Endothelial cell of hepatic sinusoid (primary cell): Measurements from ENCODE around the gene CLSTN2.

Experiments
- in situ Hi-C: cut with HindIII; loops from 2 replicates; pipeline ENCODE4 v1.10.0; 2017; ENCODE audit warnings: low sequenced_read_pairs

The CLSTN2 gene

DNA sequence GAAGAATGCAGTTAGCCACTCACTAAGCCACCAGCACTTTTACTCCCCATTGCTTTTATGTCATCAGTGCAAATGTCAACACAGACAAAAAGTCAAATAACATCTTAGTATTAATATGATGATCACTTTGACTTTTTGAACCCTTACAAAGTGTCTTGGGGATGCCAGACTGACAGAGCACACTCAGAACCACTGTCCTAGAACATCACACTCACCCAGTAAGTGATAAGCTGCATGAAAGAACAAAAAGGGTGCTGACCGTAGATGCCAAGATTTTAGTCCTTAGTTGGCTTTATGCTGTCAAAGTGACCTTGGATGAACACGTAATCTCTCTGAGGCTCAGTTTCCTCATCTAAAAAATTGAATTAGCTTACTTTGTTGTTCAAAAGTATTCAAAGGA is 463.4 kb downstream of the CLSTN2 start:
- in situ Hi-C loops: no loop called here

DNA sequence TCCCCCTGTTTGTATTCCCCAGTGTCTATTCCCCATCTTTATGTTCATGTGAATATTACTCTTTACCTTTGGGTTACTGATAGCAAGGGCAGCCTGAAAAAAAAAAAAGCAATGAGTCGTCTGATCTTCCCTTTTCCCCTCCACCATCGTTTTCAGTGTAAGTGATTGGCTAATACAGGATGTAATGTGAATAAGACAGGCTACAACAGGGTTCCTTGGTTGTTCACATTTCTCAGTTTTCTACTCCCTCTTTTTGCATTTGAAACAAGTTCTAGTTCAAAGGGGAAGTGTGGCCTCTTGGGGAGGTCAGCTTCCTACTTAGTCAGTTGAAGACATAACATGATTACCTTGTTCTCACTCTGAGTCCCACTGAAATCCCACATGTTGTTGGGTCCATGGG is 464.9 kb downstream of the CLSTN2 start:
- in situ Hi-C loops: no loop called here

DNA sequence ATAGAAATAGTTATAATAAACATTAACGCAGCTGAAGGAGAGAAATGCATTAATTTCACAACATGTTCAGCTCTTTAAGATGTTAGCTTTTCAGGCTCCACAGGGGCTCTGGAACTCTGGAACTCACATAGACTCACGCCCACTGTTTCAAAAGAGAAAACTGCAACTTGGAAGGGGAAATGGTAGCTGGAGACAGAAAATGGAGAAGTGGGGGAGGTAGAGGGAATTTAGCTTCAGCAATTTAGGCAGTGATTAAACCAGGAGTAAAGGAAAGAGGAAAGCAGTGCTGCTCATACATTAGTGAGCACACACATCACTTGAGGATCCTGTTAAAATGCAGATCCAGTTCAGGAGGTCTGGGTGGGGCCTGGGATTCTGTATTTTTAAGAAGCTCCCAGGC is 468.1 kb downstream of the CLSTN2 start:
- in situ Hi-C loops: no loop called here

DNA sequence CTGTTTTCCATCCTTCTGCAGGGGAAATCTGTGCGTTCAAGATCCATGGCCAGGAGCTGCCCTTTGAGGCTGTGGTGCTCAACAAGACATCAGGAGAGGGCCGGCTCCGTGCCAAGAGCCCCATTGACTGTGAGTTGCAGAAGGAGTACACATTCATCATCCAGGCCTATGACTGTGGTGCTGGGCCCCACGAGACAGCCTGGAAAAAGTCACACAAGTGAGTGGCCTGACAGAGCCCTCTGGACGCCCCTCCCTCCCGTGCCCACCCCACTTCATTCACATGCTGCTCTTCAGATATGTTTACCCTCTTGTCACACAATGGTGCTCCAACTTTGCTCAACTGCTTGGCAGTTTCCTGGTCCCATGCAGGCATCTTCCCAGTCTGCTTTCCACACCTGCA is 468.6 kb downstream of the CLSTN2 start:
- in situ Hi-C loops: no loop called here

DNA sequence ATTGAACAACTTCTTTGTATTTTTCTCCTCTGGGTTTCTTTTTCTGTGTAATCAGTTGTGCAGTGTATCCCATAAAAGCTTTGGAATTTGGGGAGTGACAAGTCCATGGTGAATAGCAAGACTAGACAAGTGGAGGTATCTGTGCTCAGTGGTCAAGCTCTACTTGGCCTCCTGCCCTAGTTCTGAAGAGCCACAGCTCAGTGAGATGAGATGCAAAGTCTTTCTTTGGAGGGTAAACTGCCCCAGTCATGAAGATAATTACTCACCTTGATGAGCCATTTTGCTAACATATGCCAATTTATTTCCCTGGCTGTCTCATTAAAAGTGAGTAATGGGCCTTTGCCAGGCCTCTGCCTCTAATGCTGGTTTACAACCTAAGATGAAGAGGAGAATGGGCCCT is 471.7 kb downstream of the CLSTN2 start:
- in situ Hi-C loops: no loop called here

DNA sequence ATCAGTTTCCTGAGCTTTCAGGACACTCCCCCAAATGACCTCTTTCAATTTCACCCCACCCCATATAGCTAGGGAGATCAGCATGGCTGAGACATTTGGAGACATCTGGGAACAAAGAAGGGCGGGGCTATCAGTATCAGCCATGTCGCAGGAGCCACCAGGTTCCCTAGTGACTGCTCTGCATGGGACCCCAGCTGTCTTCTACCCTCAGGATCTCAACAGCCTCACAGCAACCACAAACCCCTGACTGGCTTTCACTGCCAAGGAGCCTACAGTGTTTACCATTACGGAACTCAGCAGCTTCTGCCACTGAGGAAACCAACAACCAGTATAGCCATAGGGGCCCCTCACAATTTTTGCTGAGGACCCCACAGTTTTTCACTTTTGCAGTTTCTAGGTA is 473.3 kb downstream of the CLSTN2 start:
- in situ Hi-C loops: no loop called here

DNA sequence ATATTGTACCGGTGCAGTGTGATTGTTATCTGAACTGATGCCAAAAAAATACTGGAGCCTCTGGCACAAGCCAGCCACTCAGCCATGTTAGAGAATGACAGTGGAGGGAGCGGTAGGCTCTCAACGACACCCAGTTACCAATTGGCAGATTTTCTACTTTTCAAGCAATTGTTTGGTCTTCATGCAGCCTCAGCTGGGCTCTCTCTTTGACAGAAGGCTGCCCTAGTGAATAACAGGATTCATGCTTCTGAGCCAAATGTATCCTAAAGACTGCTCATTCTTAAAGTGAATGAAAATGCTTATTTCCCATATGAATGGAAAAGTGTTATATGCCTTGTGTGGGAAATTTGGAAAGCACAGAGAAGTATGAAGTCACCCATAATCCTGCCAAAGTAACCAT is 481.7 kb downstream of the CLSTN2 start:
- in situ Hi-C loops: no loop called here

DNA sequence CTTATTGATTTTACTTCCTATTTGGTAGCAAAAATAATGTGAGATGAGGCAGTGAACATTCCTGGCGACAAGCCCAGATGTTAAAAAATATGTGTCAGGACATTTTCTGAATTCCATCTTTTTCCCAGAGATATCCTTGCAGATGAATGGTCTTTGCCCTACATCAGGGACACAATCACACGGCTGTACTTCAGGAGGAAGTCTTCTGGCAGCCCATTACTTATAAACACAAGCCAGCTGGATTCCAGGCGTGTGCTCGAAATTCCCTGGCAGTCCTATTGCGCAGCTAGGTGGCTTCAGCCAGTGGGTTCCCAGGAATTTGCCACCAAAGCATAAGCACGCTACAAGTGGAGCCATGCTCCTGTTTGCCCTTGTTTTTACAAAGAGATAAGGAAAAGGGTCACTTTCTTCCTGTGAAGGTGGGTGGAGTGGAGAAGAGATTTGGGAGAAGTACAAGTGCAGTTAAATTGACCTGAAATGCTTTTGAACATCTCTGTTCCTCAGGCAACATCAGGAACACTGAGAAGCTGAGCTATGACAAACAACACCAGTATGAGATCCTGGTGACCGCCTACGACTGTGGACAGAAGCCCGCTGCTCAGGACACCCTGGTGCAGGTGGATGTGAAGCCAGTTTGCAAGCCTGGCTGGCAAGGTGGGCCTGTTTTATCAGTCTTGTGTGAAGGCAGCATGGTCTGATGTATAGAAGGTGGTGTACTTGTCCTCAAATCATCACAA is 485.8 kb downstream of the CLSTN2 start:
- in situ Hi-C loops: loop anchor here (5.0 kb wide), 1 partner anchor 88 kb away; no protein-coding TSS in a partner anchor

DNA sequence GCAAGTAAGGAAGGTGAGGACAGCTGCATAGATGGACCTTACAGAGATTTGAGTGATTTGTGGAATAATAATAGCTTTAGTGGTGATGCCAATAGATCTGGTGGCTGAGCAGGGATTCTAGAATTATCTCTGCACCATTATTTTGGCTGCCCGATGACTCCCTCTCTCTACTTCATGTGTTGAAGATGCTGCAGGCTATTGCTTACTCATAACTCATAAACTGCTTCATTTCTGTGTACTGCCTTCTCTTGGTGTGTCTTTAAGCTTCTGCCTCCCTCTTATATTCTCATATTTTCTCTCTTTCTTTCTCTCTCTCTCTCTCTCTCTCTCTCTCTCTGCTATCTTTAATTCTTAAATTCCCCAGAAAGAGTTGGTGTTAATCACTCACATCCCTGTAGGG is 486.9 kb downstream of the CLSTN2 start:
- in situ Hi-C loops: loop anchor here (5.0 kb wide), 1 partner anchor 90 kb away; no protein-coding TSS in a partner anchor

DNA sequence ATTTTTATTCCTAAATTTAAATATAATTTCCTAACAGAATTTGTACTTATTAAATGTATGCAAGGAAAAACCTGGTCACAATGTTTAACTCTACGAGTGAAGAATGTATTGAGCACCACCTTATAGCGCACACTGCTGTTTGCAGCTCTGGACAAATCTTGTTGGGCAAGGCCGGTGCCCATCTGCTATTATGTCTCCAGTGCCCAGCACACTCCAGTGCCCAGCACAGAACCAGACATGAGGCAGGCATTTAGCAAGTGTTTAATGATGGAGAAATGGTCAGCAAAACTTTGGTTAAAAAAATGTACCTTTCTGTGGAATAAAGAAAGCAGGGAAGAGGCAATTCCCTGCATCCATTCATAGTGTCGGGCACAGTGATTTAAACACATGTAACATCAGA is 488.2 kb downstream of the CLSTN2 start:
- in situ Hi-C loops: loop anchor here (5.0 kb wide), 1 partner anchor 91 kb away; no protein-coding TSS in a partner anchor

DNA sequence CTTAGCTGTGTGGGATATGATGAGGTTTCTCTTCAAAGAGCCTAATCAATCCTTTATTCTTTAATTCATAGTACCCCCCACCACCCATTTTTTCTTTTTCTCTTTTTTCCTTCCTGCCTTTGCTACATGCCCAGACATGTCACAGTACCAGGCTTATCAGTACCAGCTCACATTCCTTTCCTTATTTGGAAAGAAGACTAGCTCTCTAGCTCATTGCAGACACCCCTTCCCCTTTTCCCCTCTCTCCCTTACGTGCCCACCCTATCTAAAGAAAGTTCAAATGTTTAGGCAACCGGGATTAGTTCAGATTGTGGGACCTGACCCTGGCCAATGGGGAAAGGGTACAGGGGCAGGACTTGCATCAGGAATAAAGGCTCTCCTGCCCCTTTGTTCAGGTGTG is 488.6 kb downstream of the CLSTN2 start:
- in situ Hi-C loops: loop anchor here (5.0 kb wide), 1 partner anchor 91 kb away; no protein-coding TSS in a partner anchor

DNA sequence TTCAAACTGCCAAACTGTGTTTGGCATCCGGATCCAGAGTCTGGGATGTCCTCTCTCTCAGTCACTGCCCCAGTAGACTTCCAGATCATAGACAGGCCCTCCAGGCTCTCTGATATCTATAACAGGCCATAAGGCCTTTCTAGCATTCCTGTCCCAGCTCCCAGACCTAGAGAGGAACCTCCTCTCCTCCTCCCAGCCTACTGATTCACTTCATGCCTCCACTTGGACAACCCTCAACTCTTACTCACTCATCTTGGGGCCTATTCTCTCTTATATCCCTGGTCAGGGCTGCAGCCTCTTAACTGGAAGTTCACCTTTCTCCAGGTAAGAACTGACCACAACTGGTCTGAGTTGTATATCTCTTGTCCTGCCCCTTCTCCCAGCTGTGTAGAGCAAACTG is 489.2 kb downstream of the CLSTN2 start:
- in situ Hi-C loops: loop anchor here (5.0 kb wide), 1 partner anchor 92 kb away; no protein-coding TSS in a partner anchor

DNA sequence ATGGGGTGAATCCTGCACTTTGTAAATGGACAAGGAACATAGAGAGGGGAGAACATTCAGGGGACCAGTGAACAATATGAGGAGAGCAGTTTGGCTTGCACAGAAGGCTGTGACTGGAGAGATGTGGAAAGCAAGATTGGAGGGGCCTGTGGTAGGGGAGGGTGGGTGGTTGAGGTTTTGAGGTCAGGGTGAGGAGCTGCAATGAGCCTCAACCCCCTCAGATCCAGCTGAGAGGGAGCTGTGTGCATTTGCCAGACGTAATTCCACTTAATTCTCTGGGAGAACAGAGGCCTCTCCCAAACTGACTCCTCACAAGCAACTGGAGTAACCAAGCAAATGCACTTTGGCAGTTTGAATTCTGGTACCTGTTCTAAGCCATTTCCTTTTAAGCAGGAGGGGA is 489.7 kb downstream of the CLSTN2 start:
- in situ Hi-C loops: loop anchor here (5.0 kb wide), 1 partner anchor 92 kb away; no protein-coding TSS in a partner anchor

DNA sequence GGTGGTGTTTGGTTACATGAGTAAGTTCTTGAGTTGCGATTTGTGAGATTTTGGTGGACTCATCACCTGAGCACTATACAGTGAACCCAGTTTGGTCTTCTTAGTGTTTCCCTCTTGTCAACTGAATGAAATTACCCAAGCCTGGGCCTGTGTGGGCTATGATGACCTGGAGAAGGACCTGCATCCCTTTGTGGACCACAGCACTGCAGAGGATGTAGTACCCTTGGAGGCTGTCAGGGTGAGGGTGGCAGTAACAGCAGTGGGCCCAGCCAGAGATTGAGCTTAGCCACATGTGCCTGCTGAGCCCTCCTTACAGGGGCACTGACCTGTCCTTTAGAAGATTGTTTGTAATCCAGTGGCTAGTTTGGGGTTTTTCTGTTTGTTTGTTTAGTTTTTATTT is 492.8 kb downstream of the CLSTN2 start:
- in situ Hi-C loops: no loop called here

DNA sequence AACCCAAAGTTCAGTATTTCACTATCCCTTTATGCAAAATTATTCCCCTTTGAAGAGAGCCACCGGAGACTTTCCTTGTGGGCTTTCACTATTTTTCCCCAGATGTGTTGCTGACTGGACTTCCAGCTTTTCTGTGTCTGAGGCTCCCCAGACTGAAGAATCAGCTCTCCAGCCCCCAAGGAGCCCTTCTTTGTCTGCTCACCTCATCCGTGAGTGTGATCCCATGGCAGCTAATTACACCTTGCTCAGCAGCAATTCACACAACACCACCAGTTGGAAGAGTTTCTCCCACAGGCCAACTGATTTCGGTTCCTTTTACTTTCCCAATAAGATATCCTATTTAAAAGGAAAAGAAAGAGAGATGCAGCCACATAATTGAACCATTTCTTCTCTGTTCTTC is 493.4 kb downstream of the CLSTN2 start:
- in situ Hi-C loops: no loop called here

DNA sequence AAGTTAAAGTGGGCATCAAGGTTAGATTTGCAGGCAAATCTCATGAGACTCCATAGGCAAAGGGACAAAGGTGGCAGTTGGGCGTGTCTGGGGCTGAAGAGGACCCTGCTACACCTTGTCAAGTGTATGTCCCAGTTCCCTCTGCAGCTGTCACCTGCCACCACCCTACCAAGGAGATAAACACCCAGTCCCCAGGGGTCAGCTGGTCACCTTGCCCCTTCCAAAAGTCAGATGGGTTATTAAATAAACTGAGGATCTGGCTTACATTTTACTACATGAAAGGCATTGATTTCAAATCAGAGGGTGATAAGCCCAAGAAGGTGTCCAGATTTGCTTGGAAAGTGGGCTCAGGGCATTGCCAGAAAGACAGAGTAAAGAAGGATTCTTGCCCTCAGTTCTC is 494.8 kb downstream of the CLSTN2 start:
- in situ Hi-C loops: no loop called here

DNA sequence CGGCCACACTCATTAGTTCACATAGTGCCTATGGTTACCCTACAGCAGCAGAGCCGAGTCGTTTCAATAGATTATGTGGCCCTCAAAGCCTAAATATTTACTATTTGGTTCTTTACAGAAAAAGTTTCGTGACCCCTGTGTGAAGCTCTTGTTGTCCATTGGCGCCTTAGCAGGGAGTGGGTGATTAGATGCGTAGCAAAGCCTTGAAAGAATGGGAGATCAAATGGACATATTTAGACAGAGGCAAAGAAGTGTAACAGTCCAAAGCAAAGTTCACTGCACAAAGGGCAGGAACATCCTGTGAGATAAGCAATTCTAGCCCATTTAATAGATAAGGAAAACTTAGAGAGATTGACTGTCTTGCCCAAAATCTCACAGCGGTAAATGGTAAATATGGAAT is 495.5 kb downstream of the CLSTN2 start:
- in situ Hi-C loops: no loop called here

DNA sequence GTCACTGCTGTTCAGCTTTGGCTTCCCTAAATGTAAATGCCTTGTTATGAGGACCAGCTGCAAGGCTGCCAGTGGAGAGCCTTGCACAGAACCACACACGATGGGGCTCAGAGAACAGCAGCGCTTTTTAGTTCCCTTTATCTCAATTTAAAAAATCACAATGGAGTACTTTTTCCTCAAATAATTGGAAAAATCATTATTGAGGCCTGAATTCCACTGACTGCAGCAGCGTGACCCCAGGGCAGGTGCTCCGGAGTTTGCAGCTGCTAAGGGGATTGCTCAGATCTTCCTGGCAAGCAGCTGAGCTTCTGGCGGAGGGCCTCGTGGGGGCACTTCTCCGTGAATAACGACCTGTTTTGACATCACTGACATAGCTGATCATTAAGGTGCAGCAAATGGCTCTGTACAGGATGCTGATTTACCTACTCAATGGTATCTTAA is 497.3 kb downstream of the CLSTN2 start:
- in situ Hi-C loops: no loop called here

DNA sequence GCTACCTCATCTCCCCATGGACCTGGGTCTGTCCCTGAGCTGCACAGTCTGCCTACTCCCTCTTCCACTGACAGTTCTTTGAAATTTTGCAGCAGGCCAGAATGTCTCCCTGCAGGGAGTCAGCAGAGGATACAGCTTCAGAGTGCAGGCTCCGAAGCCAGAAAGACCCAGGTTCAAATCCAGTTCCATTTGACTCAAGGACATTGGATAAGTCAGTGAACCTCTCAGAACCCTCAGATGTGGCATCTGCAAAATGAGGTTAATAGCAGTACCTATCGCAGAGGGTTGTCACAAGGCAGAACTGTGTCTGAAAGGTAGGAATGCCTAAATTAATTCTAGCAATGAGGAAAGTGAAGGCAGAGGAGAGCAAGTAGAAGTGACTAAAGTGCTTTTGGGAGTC is 498.4 kb downstream of the CLSTN2 start:
- in situ Hi-C loops: no loop called here

DNA sequence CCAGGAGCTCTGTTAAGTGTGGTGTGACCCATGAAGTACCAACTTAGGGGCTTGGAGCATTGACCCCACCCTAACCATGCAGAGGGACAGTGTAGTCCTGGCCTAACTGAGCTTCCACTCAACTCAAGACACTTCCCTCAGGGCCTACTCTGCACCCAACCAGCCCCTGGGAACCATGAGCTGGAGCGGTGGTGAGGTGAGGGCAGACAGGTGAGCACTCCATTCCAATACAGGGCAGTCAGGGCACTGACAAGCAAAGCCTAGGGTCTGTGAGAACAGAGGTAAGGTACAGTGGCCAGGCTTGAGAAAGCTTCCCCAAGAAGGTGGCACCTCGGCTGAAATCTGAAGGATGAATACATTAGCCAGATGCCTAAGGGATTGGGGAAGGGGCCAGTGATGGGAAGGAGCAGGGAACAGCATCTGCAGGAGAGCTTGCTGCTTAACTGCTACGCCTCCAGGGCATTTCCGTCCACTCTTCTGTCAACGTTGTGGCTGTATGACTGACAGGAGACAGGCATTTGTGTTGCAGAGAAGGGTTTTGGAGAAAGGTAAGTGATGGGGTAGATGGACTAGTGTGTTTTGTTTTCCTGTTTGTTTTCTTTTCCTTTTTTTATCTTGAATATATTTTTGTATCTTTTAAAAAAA is 499.4 kb downstream of the CLSTN2 start:
- in situ Hi-C loops: no loop called here

DNA sequence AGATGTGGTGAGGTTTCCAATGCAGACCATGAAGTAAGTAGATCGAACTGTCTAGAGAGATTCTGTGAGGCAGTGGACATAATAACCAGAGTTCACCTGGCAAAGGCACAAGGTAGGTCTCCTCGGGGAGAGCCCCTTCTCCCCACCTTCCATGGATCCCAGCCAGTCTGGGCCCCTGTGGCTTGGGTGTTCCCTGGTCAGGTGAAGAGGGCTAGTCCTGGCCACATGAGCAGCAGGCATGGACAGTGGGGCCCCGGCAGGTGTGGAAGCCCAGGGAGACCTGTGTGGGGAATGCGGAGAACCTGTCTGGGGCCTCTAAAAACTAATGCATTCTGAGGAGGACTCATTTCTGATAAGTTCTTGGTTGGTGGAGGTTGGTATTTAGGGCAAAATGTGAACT is 501.4 kb downstream of the CLSTN2 start:
- in situ Hi-C loops: no loop called here

DNA sequence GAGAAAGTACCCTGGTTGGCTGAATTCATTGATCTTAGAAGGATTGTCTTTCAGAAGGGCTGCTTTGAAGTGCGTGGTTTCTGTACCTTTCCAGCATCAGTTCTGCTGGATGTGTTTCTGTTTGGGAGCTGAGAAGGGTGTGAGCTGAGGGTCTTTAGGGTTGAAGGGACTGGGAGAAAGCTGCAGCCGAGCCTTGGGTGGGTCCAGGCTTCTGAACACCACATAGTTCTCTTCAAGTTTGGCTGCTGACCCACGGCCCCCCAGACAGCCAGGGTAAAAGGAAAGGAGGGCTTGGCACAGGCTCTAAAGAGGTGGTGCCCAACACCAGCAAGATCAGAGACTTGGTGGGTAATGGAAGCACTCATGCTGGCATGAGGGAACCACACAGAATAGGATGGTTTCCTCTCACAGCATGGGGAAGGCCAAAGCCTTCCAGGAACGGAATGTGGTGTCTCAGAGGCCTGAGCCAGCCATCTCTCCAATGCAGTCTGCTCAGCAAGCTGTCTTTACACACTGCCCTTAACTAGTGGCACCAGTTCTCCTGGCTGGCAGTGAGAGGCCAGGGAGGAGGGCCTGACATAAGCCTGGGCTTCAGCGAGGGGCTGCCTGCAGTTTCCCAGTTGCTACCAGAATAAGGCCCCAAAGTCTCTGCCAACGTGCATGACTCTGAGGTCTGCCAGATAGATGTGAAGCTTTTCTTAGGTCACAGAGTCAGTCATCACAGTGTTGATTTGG is 503.9 kb downstream of the CLSTN2 start:
- in situ Hi-C loops: no loop called here
